HepG2 (cell line): ENCODE measurements around the gene PRMT2. TPM values are rescaled to one million over a fixed set of nuclear protein-coding genes. Genes with fewer than 3 reads are reported as not detected.

ENCODE experiments used
- ADNP ChIP-seq: sonication (generic); formaldehyde crosslinking; IDR thresholded peaks from 2 replicates; pipeline ENCODE4 v1.4.0; 2020; ENCODE audit warnings: missing genetic modification reagents
- BCL6 ChIP-seq: IDR thresholded peaks from 2 replicates; pipeline ENCODE4 v1.6.1; 2016; ENCODE audit warnings: missing genetic modification reagents, missing compliant biosample characterization
- CENPX ChIP-seq: sonication (generic); formaldehyde crosslinking; IDR thresholded peaks from 2 replicates; pipeline ENCODE4 v1.9.0; 2021; ENCODE audit warnings: mild to moderate bottlenecking, missing genetic modification reagents, moderate library complexity
- DR1 ChIP-seq: sonication (generic); formaldehyde crosslinking; IDR thresholded peaks from 2 replicates; pipeline ENCODE4 v1.8.0; 2021; ENCODE audit warnings: mild to moderate bottlenecking, missing genetic modification reagents, inconsistent platforms
- FOXA3 ChIP-seq: IDR thresholded peaks from 2 replicates; pipeline ENCODE4 v1.6.1; 2016; ENCODE audit warnings: missing genetic modification reagents, missing compliant biosample characterization
- HCFC1 ChIP-seq: fragments of 150-350 bp; IDR thresholded peaks from 2 replicates; pipeline ENCODE4 v1.6.1; 2014; ENCODE audit warnings: low read depth, low read length
- IKZF4 ChIP-seq: sonication (generic); formaldehyde crosslinking; IDR thresholded peaks from 2 replicates; pipeline ENCODE4 v1.5.1; 2020; ENCODE audit warnings: borderline replicate concordance, mild to moderate bottlenecking, low read depth, missing genetic modification reagents; ENCODE audit errors: not compliant biosample characterization
- IKZF5 ChIP-seq: IDR thresholded peaks from 2 replicates; pipeline ENCODE4 v1.6.1; 2018; ENCODE audit warnings: missing genetic modification reagents, mild to moderate bottlenecking, missing compliant biosample characterization
- MIXL1 ChIP-seq: IDR thresholded peaks from 2 replicates; pipeline ENCODE4 v1.6.1; 2016
- NR2F6 ChIP-seq, 2 experiments: IDR thresholded peaks; 2 replicates each; pipeline ENCODE4 v1.6.1; 2016; ENCODE audit warnings: antibody characterized with exemption in 1 of 2, mild to moderate bottlenecking in 1 of 2
- RBFOX2 ChIP-seq: fragments of 200-400 bp; formaldehyde crosslinking; IDR thresholded peaks from 2 replicates; pipeline ENCODE4 v1.6.1; 2017; ENCODE audit warnings: low read depth, mild to moderate bottlenecking, low read length
- SP5 ChIP-seq: IDR thresholded peaks from 2 replicates; pipeline ENCODE4 v1.6.1; 2016; ENCODE audit warnings: low read depth, borderline replicate concordance
- THAP9 ChIP-seq: sonication (generic); formaldehyde crosslinking; IDR thresholded peaks from 2 replicates; pipeline ENCODE4; 2020; ENCODE audit warnings: missing genetic modification reagents, mild to moderate bottlenecking, borderline replicate concordance
- ZFY ChIP-seq: sonication (generic); formaldehyde crosslinking; IDR thresholded peaks from 2 replicates; pipeline ENCODE4 v1.4.0; 2020; ENCODE audit warnings: missing genetic modification reagents
- ZNF12 ChIP-seq: sonication (generic); formaldehyde crosslinking; IDR thresholded peaks from 2 replicates; pipeline ENCODE4 v1.5.0; 2020; ENCODE audit warnings: missing genetic modification reagents
- ZNF24 ChIP-seq: fragments of 450-650 bp; IDR thresholded peaks from 2 replicates; pipeline ENCODE4 v1.6.1; 2017; ENCODE audit warnings: antibody characterized with exemption, mild to moderate bottlenecking
- ZNF253 ChIP-seq: sonication (generic); formaldehyde crosslinking; IDR thresholded peaks from 2 replicates; pipeline ENCODE4 v1.8.0; 2022; ENCODE audit warnings: mild to moderate bottlenecking, missing genetic modification reagents, borderline replicate concordance
- ZNF337 ChIP-seq: sonication (generic); formaldehyde crosslinking; IDR thresholded peaks from 2 replicates; pipeline ENCODE4 v1.5.1; 2020; ENCODE audit warnings: missing genetic modification reagents, low read depth, mild to moderate bottlenecking, borderline replicate concordance
- ZNF414 ChIP-seq: sonication (generic); formaldehyde crosslinking; IDR thresholded peaks from 2 replicates; pipeline ENCODE4 v1.5.0; 2020; ENCODE audit warnings: missing genetic modification reagents
- ZNF577 ChIP-seq: sonication (generic); formaldehyde crosslinking; IDR thresholded peaks from 2 replicates; pipeline ENCODE4 v1.4.0; 2020; ENCODE audit warnings: mild to moderate bottlenecking, low read depth, missing genetic modification reagents, borderline replicate concordance
- ZNF589 ChIP-seq: sonication (generic); formaldehyde crosslinking; conservative IDR thresholded peaks from 2 replicates; pipeline ENCODE4 v1.8.0; 2022; ENCODE audit warnings: mild to moderate bottlenecking, moderate library complexity, missing genetic modification reagents
- ZNF614 ChIP-seq: IDR thresholded peaks from 2 replicates; pipeline ENCODE4 v1.6.1; 2018; ENCODE audit warnings: missing biosample characterization, missing genetic modification reagents, inconsistent platforms, borderline replicate concordance
- ZNF703 ChIP-seq: sonication (generic); formaldehyde crosslinking; IDR thresholded peaks from 2 replicates; pipeline ENCODE4 v1.5.1; 2020; ENCODE audit warnings: missing genetic modification reagents, mild to moderate bottlenecking, moderate library complexity, borderline replicate concordance
- ZNF777 ChIP-seq: sonication (generic); formaldehyde crosslinking; IDR thresholded peaks from 2 replicates; pipeline ENCODE4 v1.4.0; 2020; ENCODE audit warnings: missing genetic modification reagents
- polyA plus RNA-seq, 8 experiments: library from polyadenylated mRNA; depleted of rRNA in 3 of 8; stranded (reverse) in 7 of 8; unstranded in 1 of 8; fragments of >200 nt; fragmentation: Illumina TruSeq in 4 of 8; extraction: Trizol in 4 of 8; gene quantifications; 2 replicates each; pipeline versions ENCODE4 v1.2.1 to v1.2.3, GENCODE V29; 2011 to 2016; ENCODE audit warnings: low read depth in 4 of 8, missing spikeins in 1 of 8, mixed read lengths in 1 of 8; ENCODE audit not compliant: insufficient read depth in 1 of 8
- total RNA-seq, 5 experiments: library from RNA; depleted of rRNA; stranded (reverse); fragments of >200 nt; fragmentation: Illumina TruSeq; extraction: Trizol; gene quantifications; 2 replicates each; pipeline ENCODE4 v1.2.3, GENCODE V29; 2016; ENCODE audit warnings: low read depth in 1 of 5
- TF ChIP-seq, protein P1 (sequence below): sonication (generic); formaldehyde crosslinking; IDR thresholded peaks from 2 replicates; pipeline ENCODE4 v1.8.1; 2023; ENCODE audit warnings: missing genetic modification reagents, mild to moderate bottlenecking, borderline replicate concordance

Gene PRMT2
- total and polyA plus RNA-seq, 2 of the 13 experiments (the other 11 are each of a cell fraction or from before 2014, with no cell fraction given) = 54.4 to 78.8 TPM

DNA sequence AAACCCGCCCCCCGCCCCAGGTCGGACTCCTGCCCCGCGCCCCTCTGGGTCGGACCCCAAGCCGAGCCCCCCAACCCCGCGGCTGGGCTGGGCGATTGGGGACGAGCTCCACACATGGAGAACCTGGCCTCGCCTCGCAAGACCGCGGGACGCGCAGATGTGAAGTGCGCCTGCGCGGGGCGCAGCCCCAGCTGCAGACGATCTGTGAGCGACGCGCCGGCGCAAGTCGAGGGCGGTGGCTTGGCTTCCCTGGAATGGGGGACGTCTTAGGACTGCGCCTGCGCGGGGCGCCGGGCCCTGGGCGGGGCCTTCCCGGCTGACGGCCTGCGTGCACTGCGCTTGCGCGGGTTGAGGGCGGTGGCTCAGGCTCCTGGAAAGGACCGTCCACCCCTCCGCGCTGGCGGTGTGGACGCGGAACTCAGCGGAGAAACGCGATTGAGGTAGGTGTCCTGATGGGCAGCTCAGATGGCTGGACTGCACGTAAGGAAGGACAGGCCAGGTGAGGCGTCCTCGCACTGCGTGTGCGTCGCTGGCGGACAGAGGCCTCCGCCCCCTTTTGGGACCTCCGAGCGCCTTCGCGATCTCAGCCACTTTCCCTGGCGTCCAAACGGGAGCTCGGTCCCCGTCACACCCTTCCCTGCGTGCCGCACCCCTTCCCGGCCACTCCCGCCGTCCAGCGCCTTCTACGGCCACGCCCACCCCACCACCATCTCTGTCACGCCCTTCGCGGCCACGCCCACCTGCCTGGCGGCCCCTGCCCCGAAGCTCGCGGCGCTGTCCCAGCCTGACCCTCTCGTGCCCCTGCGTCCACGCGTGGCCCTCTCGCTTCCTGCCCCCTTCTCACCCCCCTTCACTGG lies at the start of gene PRMT2 (continued):
- peak; percentile 83 for TF ChIP-seq THAP9 (CRISPR knock-in tag)
- no peak for TF ChIP-seq ZNF24
- TF ChIP-seq ZNF777 (CRISPR knock-in tag) = peak; percentile 74; the same call in 1 of the 2 replicates
- 0 out of 2 replicates have a peak, but pooled peaks have one; percentile 34 for TF ChIP-seq ZNF589
- peak; percentile 72; the same call in 1 of the 2 replicates for TF ChIP-seq SP5
- TF ChIP-seq ZNF12 = no peak
- TF ChIP-seq, protein P1, sequence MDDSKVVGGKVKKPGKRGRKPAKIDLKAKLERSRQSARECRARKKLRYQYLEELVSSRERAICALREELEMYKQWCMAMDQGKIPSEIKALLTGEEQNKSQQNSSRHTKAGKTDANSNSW (CRISPR knock-in tag) = peak; percentile 81; the same call in 1 of the 2 replicates
- TF ChIP-seq ZNF703 = no peak
- peak; percentile 65; the same call in 1 of the 2 replicates for TF ChIP-seq ZNF614 (CRISPR knock-in tag)
- TF ChIP-seq FOXA3 (CRISPR knock-in tag) = peak; percentile 20; the same call in 1 of the 2 replicates
- TF ChIP-seq ADNP (CRISPR knock-in tag) = no peak
- peak; percentile 14; the same call in 1 of the 2 replicates for TF ChIP-seq HCFC1
- TF ChIP-seq ZFY (CRISPR knock-in tag) = peak; percentile 84
- TF ChIP-seq MIXL1 (CRISPR knock-in tag) = no peak
- TF ChIP-seq NR2F6 (IDR thresholded peaks at IDR 0.05) = no peak
- peak; percentile 53 for TF ChIP-seq NR2F6 (CRISPR knock-in tag; IDR thresholded peaks at IDR 0.05)
- peak; percentile 49 for TF ChIP-seq IKZF5
- TF ChIP-seq IKZF4 (CRISPR knock-in tag) = peak; percentile 90
- no peak for TF ChIP-seq DR1 (CRISPR knock-in tag)
- TF ChIP-seq ZNF577 (CRISPR knock-in tag) = no peak
- peak; percentile 97 for TF ChIP-seq RBFOX2
- peak; percentile 38 for TF ChIP-seq BCL6
- TF ChIP-seq ZNF337 (CRISPR knock-in tag) = 0 out of 2 replicates have a peak, but pooled peaks have one; percentile 67
- peak; percentile 75 for TF ChIP-seq ZNF414
- TF ChIP-seq CENPX (CRISPR knock-in tag) = no peak
- TF ChIP-seq ZNF253 (CRISPR knock-in tag) = 0 out of 2 replicates have a peak, but pooled peaks have one; percentile 47
